Left hindlimb (tissue), 1 donor: ENCODE measurements around the gene CDKN3.

ENCODE experiments used
- DNase-seq: peaks from one replicate; pipeline ENCODE4 v3.0.0-alpha.2; 2018

CDKN3 gene

GRCh38 chr14:54396493-54397335, at the start of gene CDKN3:
Gene CDKN3 (plus strand): TSS chr14:54397007. CDS start chr14:54397069, 62 bp downstream.
- DNase-seq: peak; percentile 98

GRCh38 chr14:54347044-54347443, 49.8 kb upstream of the CDKN3 start:
- DNase-seq: no peak

GRCh38 chr14:54348001-54348611, 48.7 kb upstream of the CDKN3 start:
- DNase-seq: no peak

- no peak for DNase-seq
These were observed 47.7 kb upstream of the CDKN3 start for GRCh38 chr14:54348923-54349620.

- DNase-seq: no peak
These were observed 47.1 kb upstream of the CDKN3 start for GRCh38 chr14:54349713-54350112.

- DNase-seq: no peak
These were observed 46.6 kb upstream of the CDKN3 start for GRCh38 chr14:54350203-54350602.

- no peak for DNase-seq
These were observed 43.5 kb upstream of the CDKN3 start for GRCh38 chr14:54353266-54353665.

GRCh38 chr14:54353694-54354093, 43.1 kb upstream of the CDKN3 start:
- no peak for DNase-seq

GRCh38 chr14:54354096-54354495, 42.7 kb upstream of the CDKN3 start:
- DNase-seq: no peak

GRCh38 chr14:54354968-54355641, 41.7 kb upstream of the CDKN3 start:
- no peak for DNase-seq

- DNase-seq: no peak
These were observed 41.1 kb upstream of the CDKN3 start for GRCh38 chr14:54355698-54356097.

- DNase-seq: no peak
These were observed 40.6 kb upstream of the CDKN3 start for GRCh38 chr14:54356172-54356571.

GRCh38 chr14:54360667-54361066, 36.1 kb upstream of the CDKN3 start:
- no peak for DNase-seq

- DNase-seq: no peak
These were observed 34.7 kb upstream of the CDKN3 start for GRCh38 chr14:54362089-54362504.

GRCh38 chr14:54362759-54363437, 33.9 kb upstream of the CDKN3 start:
- DNase-seq: no peak

GRCh38 chr14:54364555-54365415, 32.0 kb upstream of the CDKN3 start:
- peak; percentile 84 for DNase-seq

GRCh38 chr14:54366736-54367735, 29.8 kb upstream of the CDKN3 start:
- no peak for DNase-seq

- DNase-seq: no peak
These were observed 28.5 kb upstream of the CDKN3 start for GRCh38 chr14:54368291-54368690.

GRCh38 chr14:54369343-54369742, 27.5 kb upstream of the CDKN3 start:
- DNase-seq: no peak
